Astrocyte (in vitro differentiated cells and primary cell): ENCODE measurements around the gene ACVR2B. TPM values are rescaled to one million over a fixed set of nuclear protein-coding genes. Genes with fewer than 3 reads are reported as not detected.

Experiments
- DNase-seq: peaks from one replicate; pipeline ENCODE4 v3.0.0-alpha.2; 2010; ENCODE audit warnings: low read depth
- FAIRE-seq: peaks from 2 replicates; lab custom pipeline; 2011; peaks lifted over from hg19 to GRCh38; lab: Jason Lieb, UNC
- H2AFZ ChIP-seq: 2 replicates; pipeline ENCODE4 v1.6.0; 2012; ENCODE audit warnings: low read depth, low read length, inconsistent platforms
- H3K27ac ChIP-seq: 2 replicates; pipeline ENCODE4 v1.5.1; 2011; ENCODE audit warnings: low read depth, low read length, inconsistent platforms
- H3K27me3 ChIP-seq: 2 replicates; pipeline ENCODE4 v1.6.0; 2011; ENCODE audit warnings: low read length, inconsistent platforms; ENCODE audit not compliant: insufficient read depth
- H3K36me3 ChIP-seq: 2 replicates; pipeline ENCODE4 v1.5.1; 2011; ENCODE audit warnings: low read length, inconsistent platforms; ENCODE audit not compliant: insufficient read depth
- H3K4me1 ChIP-seq: 2 replicates; pipeline ENCODE4 v1.5.1; 2011; ENCODE audit warnings: low read length, inconsistent platforms; ENCODE audit not compliant: insufficient read depth
- H3K4me2 ChIP-seq: 2 replicates; pipeline ENCODE4 v1.6.0; 2012; ENCODE audit warnings: low read length, inconsistent platforms
- H3K4me3 ChIP-seq: 2 replicates; pipeline ENCODE4 v1.5.1; 2011; ENCODE audit warnings: low read depth, mild to moderate bottlenecking, low read length, inconsistent platforms; ENCODE audit not compliant: insufficient read depth
- H3K79me2 ChIP-seq: 2 replicates; pipeline ENCODE4 v1.6.0; 2012; ENCODE audit warnings: mild to moderate bottlenecking, low read length, inconsistent platforms; ENCODE audit not compliant: insufficient read depth
- H3K9ac ChIP-seq: 2 replicates; pipeline ENCODE4 v1.6.0; 2012; ENCODE audit warnings: mild to moderate bottlenecking, low read length, inconsistent platforms
- H3K9me3 ChIP-seq: 2 replicates; pipeline ENCODE4 v1.5.1; 2012; ENCODE audit warnings: low read depth, mild to moderate bottlenecking, low read length, inconsistent platforms; ENCODE audit not compliant: insufficient read depth
- H4K20me1 ChIP-seq: 2 replicates; pipeline ENCODE4 v1.6.0; 2012; ENCODE audit warnings: low read length, inconsistent platforms; ENCODE audit not compliant: insufficient read depth
- H3K27ac Mint-ChIP-seq: one replicate; pipeline ENCODE4 v1.8.0; 2021; ENCODE audit warnings: mild to moderate bottlenecking, mixed read lengths; ENCODE audit not compliant: unreplicated experiment
- H3K27me3 Mint-ChIP-seq: one replicate; pipeline ENCODE4 v1.8.0; 2021; ENCODE audit warnings: low read depth, mixed read lengths; ENCODE audit not compliant: unreplicated experiment
- H3K36me3 Mint-ChIP-seq: one replicate; pipeline ENCODE4 v1.8.0; 2021; ENCODE audit warnings: low read depth, mixed read lengths; ENCODE audit not compliant: unreplicated experiment
- H3K4me1 Mint-ChIP-seq: one replicate; pipeline ENCODE4 v1.8.0; 2021; ENCODE audit warnings: low read depth, mixed read lengths; ENCODE audit not compliant: unreplicated experiment
- H3K4me3 Mint-ChIP-seq: one replicate; pipeline ENCODE4 v1.8.0; 2021; ENCODE audit warnings: mild to moderate bottlenecking, moderate library complexity, mixed read lengths; ENCODE audit not compliant: unreplicated experiment
- H3K9me3 Mint-ChIP-seq: one replicate; pipeline ENCODE4 v1.8.0; 2021; ENCODE audit warnings: mild to moderate bottlenecking, mixed read lengths; ENCODE audit not compliant: unreplicated experiment
- CTCF ChIP-seq: IDR thresholded peaks from 2 replicates; pipeline ENCODE4 v1.5.1; 2011; ENCODE audit warnings: low read depth, mild to moderate bottlenecking, inconsistent platforms, low read length, moderate library complexity; ENCODE audit not compliant: insufficient read depth
- EZH2 ChIP-seq: IDR thresholded peaks from 2 replicates; pipeline ENCODE4 v1.6.1; 2012; ENCODE audit warnings: mild to moderate bottlenecking, low read length, inconsistent platforms; ENCODE audit not compliant: insufficient read depth
- total RNA-seq: library from RNA; stranded (reverse); gene quantifications from 2 replicates; pipeline ENCODE4 v1.2.1, GENCODE V29; 2021

The ACVR2B gene
- total RNA-seq, 1 donor from 2014 or later = 14.7 TPM

GRCh38 chr3:38536671-38537070 is 83.0 kb downstream of the ACVR2B start:
- H3K27me3 ChIP-seq = no peaks in the 10 kb centered on the region
- no peaks in the 10 kb centered on the region for H3K79me2 ChIP-seq
- no peaks in the 10 kb centered on the region for H4K20me1 ChIP-seq
- Mint-ChIP-seq H3K9me3 (peaks cover 11% of the 10 kb centered on the region), H3K4me1 (peaks cover 14% of the 10 kb centered on the region), H3K4me3 (no peak overlapping the region), H3K27ac (peak overlapping the region; percentile 58), H3K36me3 (peaks cover 10% of the 10 kb centered on the region), H3K27me3 (peaks cover 4% of the 10 kb centered on the region)
- no peak overlapping the region for H3K27ac ChIP-seq
- H2AFZ ChIP-seq = no peak overlapping the region
- H3K4me1 ChIP-seq = no peaks in the 10 kb centered on the region
- H3K4me3 ChIP-seq = no peak overlapping the region
- no peaks in the 10 kb centered on the region for H3K36me3 ChIP-seq
- no peak overlapping the region for H3K4me2 ChIP-seq
- FAIRE-seq = no peak
- H3K9me3 ChIP-seq = no peaks in the 10 kb centered on the region
- no peak for DNase-seq
- H3K9ac ChIP-seq = no peak overlapping the region
- no peak for TF ChIP-seq EZH2
- no peak for TF ChIP-seq CTCF

- H3K4me1 Mint-ChIP-seq = peaks cover 17% of the 10 kb centered on the region
- H3K27me3 Mint-ChIP-seq = peaks cover 18% of the 10 kb centered on the region
- H3K9ac ChIP-seq = no peak overlapping the region
- H3K4me3 Mint-ChIP-seq = no peak overlapping the region
- H3K36me3 Mint-ChIP-seq = peaks cover 10% of the 10 kb centered on the region
- H4K20me1 ChIP-seq = no peaks in the 10 kb centered on the region
- H3K79me2 ChIP-seq = no peaks in the 10 kb centered on the region
- peaks cover 11% of the 10 kb centered on the region for H3K9me3 Mint-ChIP-seq
- no peak overlapping the region for H3K4me3 ChIP-seq
- H3K36me3 ChIP-seq = no peaks in the 10 kb centered on the region
- H3K4me1 ChIP-seq = no peaks in the 10 kb centered on the region
- no peaks in the 10 kb centered on the region for H3K27me3 ChIP-seq
- no peak for FAIRE-seq
- no peak overlapping the region for H3K4me2 ChIP-seq
- H3K9me3 ChIP-seq = no peaks in the 10 kb centered on the region
- H2AFZ ChIP-seq = no peak overlapping the region
- TF ChIP-seq CTCF (no peak), EZH2 (no peak)
- H3K27ac Mint-ChIP-seq = no peak overlapping the region
- DNase-seq = no peak
- H3K27ac ChIP-seq = no peak overlapping the region
These were observed 85.2 kb downstream of the ACVR2B start for GRCh38 chr3:38538773-38539353.

GRCh38 chr3:38541806-38542205 is 88.1 kb downstream of the ACVR2B start:
- peaks cover under 1% of the 10 kb centered on the region for H3K36me3 Mint-ChIP-seq
- Histone ChIP-seq H3K4me2 (no peak overlapping the region), H2AFZ (no peak overlapping the region), H3K79me2 (no peaks in the 10 kb centered on the region), H3K9ac (no peak overlapping the region), H3K27ac (no peak overlapping the region), H3K4me1 (no peaks in the 10 kb centered on the region), H3K36me3 (no peaks in the 10 kb centered on the region), H3K27me3 (no peaks in the 10 kb centered on the region), H3K4me3 (no peak overlapping the region), H4K20me1 (no peaks in the 10 kb centered on the region), H3K9me3 (no peaks in the 10 kb centered on the region)
- no peak overlapping the region for H3K4me3 Mint-ChIP-seq
- TF ChIP-seq EZH2 (no peak), CTCF (no peak)
- peaks cover 17% of the 10 kb centered on the region for H3K4me1 Mint-ChIP-seq
- FAIRE-seq (no peak), DNase-seq (no peak)
- no peaks in the 10 kb centered on the region for H3K9me3 Mint-ChIP-seq
- H3K27ac Mint-ChIP-seq = no peak overlapping the region
- H3K27me3 Mint-ChIP-seq = peaks cover 26% of the 10 kb centered on the region
